ENCODE results near the gene NEO1. TPM values are rescaled to one million over a fixed set of nuclear protein-coding genes. Genes with fewer than 3 reads are reported as not detected.
A peak's percentile ranks its signal among the peaks of the same experiment; 100 is the strongest.

Gene NEO1
- total and polyA plus RNA-seq, 2 experiments from 2014 or later = 4.5 to 13.6 TPM

- no peak overlapping the region for H2AFZ ChIP-seq
- H3F3A ChIP-seq (ENCODE audit: insufficient read depth) = no peaks in the 10 kb centered on the region
- H3K4me2 ChIP-seq (ENCODE audit: unreplicated experiment) = no peak overlapping the region
- H3K4me1 ChIP-seq (ENCODE audit: insufficient read depth) = no peaks in the 10 kb centered on the region
- no peaks in the 10 kb centered on the region for H4K20me1 ChIP-seq (ENCODE audit: insufficient read depth)
- H3K4me3 ChIP-seq = no peak overlapping the region
- 91 to 96% methylated on average over 1 of the region's 1 CpG for WGBS, 2 experiments (ENCODE audit: low coverage in 1 of 2, low lambda C conversion rate in 2 of 2, missing lambda C conversion rate in 2 of 2)
- H3K36me3 ChIP-seq (ENCODE audit: low read depth) = no peaks in the 10 kb centered on the region
- in situ Hi-C loops (cut with MboI) = loop anchor here (25.0 kb wide), 1 partner anchor 481 kb away; the partner anchor contains the start of gene ADPGK
- no peak overlapping the region for H3K27ac ChIP-seq
- peak; percentile 14 for DNase-seq
- H3K27me3 ChIP-seq (replicated peaks; ENCODE audit: insufficient read depth) = no peaks in the 10 kb centered on the region
- no peaks in the 10 kb centered on the region for H3K9me3 ChIP-seq (ENCODE audit: low read depth)
- H3K79me2 ChIP-seq (ENCODE audit: insufficient read depth) = no peaks in the 10 kb centered on the region
- H3K9ac ChIP-seq = no peak overlapping the region
- H3K9me2 ChIP-seq (ENCODE audit: insufficient read depth) = no peaks in the 10 kb centered on the region
- TF ChIP-seq EZH2phosphoT487 (IDR thresholded peaks at IDR 0.05; ENCODE audit: insufficient read depth, low read depth) (no peak), EZH2 (IDR thresholded peaks at IDR 0.05; ENCODE audit: insufficient read depth, poor library complexity, severe bottlenecking) (no peak)
Observed at GRCh38 chr15:73268457-73268856, 216.2 kb downstream of the NEO1 start.

DNA sequence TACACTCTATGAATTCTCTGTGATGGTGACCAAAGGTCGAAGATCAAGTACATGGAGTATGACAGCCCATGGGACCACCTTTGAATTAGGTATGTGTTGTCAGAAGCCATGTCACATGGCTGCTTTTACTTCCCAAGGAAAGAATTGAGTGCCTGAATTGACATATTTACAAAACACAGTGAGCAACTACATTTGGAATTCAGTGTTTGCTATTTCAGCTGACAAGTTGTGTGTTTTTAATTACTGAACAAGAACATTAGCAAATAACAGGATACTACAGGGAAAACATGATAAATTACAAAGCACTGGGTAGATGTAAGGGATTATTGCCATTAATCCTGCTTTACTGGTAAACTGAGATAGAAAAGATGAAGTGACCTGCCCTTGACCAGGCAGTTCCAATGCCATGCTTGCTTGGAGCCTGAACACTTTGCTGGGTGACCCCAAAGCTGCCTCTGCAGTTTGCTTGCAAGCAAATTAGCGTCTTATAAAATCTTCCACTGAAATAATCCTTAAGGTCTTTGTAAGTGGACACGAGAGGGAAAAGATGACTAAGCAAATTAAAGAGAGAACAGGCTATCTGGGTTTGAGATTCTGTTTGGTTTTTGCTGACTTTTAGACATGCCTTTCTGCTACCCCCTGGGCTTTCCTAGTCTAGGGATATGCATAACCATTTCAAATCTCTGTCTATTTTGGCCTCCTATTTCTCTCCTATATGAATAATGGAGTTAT, 218.3 kb downstream of the NEO1 start:
- WGBS, 2 experiments (ENCODE audit: low coverage in 1 of 2, low lambda C conversion rate in 2 of 2, missing lambda C conversion rate in 2 of 2) = 62 to 63% methylated on average over 3 of the region's 3 CpGs
- in situ Hi-C loops (cut with MboI) = loop anchor here (25.0 kb wide), 1 partner anchor 483 kb away; the partner anchor contains the start of gene ADPGK
- TF ChIP-seq EZH2phosphoT487 (IDR thresholded peaks at IDR 0.05; ENCODE audit: insufficient read depth, low read depth) (no peak), EZH2 (IDR thresholded peaks at IDR 0.05; ENCODE audit: insufficient read depth, poor library complexity, severe bottlenecking) (no peak)
- Histone ChIP-seq H2AFZ (no peak overlapping the region), H3F3A (ENCODE audit: insufficient read depth) (no peaks in the 10 kb centered on the region), H3K36me3 (ENCODE audit: low read depth) (no peaks in the 10 kb centered on the region), H3K27me3 (replicated peaks; ENCODE audit: insufficient read depth) (no peaks in the 10 kb centered on the region), H3K79me2 (ENCODE audit: insufficient read depth) (no peaks in the 10 kb centered on the region), H4K20me1 (ENCODE audit: insufficient read depth) (no peaks in the 10 kb centered on the region), H3K27ac (no peak overlapping the region), H3K4me2 (ENCODE audit: unreplicated experiment) (no peak overlapping the region), H3K9me2 (ENCODE audit: insufficient read depth) (no peaks in the 10 kb centered on the region), H3K4me3 (no peak overlapping the region), H3K4me1 (ENCODE audit: insufficient read depth) (no peaks in the 10 kb centered on the region), H3K9ac (no peak overlapping the region), H3K9me3 (ENCODE audit: low read depth) (no peaks in the 10 kb centered on the region)
- DNase-seq = no peak

DNA sequence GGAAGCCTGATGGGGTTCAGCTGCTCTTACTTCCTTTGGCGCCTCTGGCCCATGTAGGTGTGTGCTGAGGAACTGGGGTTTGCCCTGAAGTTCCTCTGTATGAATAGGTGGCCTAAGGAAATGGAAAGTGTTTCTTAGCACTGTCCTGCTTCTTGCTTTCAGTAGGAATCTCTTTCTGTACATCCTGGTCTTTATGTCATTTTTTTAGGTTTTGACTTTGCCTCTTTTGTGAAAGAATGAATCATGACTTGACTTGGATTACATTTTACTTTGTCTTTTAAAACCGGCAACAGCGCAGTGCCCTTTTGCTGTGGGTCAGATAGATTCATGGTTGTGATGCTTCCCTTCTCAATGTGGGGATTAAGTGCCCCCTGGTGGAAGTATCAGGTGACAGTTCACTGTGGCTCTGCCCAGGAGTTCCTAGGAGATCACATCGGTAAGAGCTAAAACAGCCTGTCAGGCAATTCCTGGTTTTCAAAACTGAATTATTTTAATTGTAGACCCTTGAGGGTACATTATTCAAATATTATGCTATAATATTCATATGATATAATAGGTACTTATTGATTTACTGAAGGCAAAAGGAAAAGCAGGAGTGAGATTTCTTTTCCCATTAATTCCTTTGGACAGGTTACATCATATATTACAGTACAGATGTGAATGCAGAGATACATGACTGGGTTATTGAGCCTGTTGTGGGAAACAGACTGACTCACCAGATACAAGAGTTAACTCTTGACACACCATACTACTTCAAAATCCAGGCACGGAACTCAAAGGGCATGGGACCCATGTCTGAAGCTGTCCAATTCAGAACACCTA, 221.1 kb downstream of the NEO1 start:
- no peaks in the 10 kb centered on the region for H3K9me2 ChIP-seq (ENCODE audit: insufficient read depth)
- no peaks in the 10 kb centered on the region for H3K9me3 ChIP-seq (ENCODE audit: low read depth)
- H3K4me2 ChIP-seq (ENCODE audit: unreplicated experiment) = no peak overlapping the region
- no peaks in the 10 kb centered on the region for H3K4me1 ChIP-seq (ENCODE audit: insufficient read depth)
- H3K9ac ChIP-seq = no peak overlapping the region
- TF ChIP-seq EZH2phosphoT487 (IDR thresholded peaks at IDR 0.05; ENCODE audit: insufficient read depth, low read depth) (no peak), EZH2 (IDR thresholded peaks at IDR 0.05; ENCODE audit: insufficient read depth, poor library complexity, severe bottlenecking) (no peak)
- no peak overlapping the region for H2AFZ ChIP-seq
- peak; percentile 73 for DNase-seq
- H3F3A ChIP-seq (ENCODE audit: insufficient read depth) = no peaks in the 10 kb centered on the region
- no peak overlapping the region for H3K4me3 ChIP-seq
- no peaks in the 10 kb centered on the region for H3K27me3 ChIP-seq (replicated peaks; ENCODE audit: insufficient read depth)
- H3K27ac ChIP-seq = no peak overlapping the region
- in situ Hi-C loops (cut with MboI) = loop anchor here (25.0 kb wide), 1 partner anchor 486 kb away; the partner anchor contains the start of gene ADPGK
- WGBS, 2 experiments (ENCODE audit: low coverage in 1 of 2, low lambda C conversion rate in 2 of 2, missing lambda C conversion rate in 2 of 2) = 48 to 49% methylated on average over 5 of the region's 5 CpGs
- H3K79me2 ChIP-seq (ENCODE audit: insufficient read depth) = no peaks in the 10 kb centered on the region
- H3K36me3 ChIP-seq (ENCODE audit: low read depth) = no peaks in the 10 kb centered on the region
- H4K20me1 ChIP-seq (ENCODE audit: insufficient read depth) = no peaks in the 10 kb centered on the region

- Histone ChIP-seq H2AFZ (no peak overlapping the region), H3F3A (ENCODE audit: insufficient read depth) (no peaks in the 10 kb centered on the region), H3K4me1 (ENCODE audit: insufficient read depth) (no peaks in the 10 kb centered on the region), H3K36me3 (ENCODE audit: low read depth) (no peaks in the 10 kb centered on the region), H3K4me2 (ENCODE audit: unreplicated experiment) (no peak overlapping the region), H4K20me1 (ENCODE audit: insufficient read depth) (no peaks in the 10 kb centered on the region), H3K27ac (no peak overlapping the region), H3K9me2 (ENCODE audit: insufficient read depth) (no peaks in the 10 kb centered on the region), H3K27me3 (replicated peaks; ENCODE audit: insufficient read depth) (no peaks in the 10 kb centered on the region), H3K4me3 (no peak overlapping the region), H3K9me3 (ENCODE audit: low read depth) (no peaks in the 10 kb centered on the region), H3K9ac (no peak overlapping the region), H3K79me2 (ENCODE audit: insufficient read depth) (no peaks in the 10 kb centered on the region)
- in situ Hi-C loops (cut with MboI) = no loop called here
- DNase-seq = no peak
- TF ChIP-seq EZH2 (IDR thresholded peaks at IDR 0.05; ENCODE audit: insufficient read depth, poor library complexity, severe bottlenecking) (no peak), EZH2phosphoT487 (IDR thresholded peaks at IDR 0.05; ENCODE audit: insufficient read depth, low read depth) (no peak)
Observed at GRCh38 chr15:73275862-73276261, 223.6 kb downstream of the NEO1 start.
